22Rv1 (cell line): ENCODE measurements around the gene TOB1.

Experiments used
- H3K27ac ChIP-seq: fragments of 450-650 bp; 2 replicates; pipeline ENCODE4 v1.5.1; 2017
- CTCF ChIP-seq: fragments of 450-650 bp; IDR thresholded peaks from 2 replicates; pipeline ENCODE4 v1.5.1; 2017; ENCODE audit warnings: mild to moderate bottlenecking
- ZFX ChIP-seq: fragments of 450-650 bp; IDR thresholded peaks from 2 replicates; pipeline ENCODE4 v1.6.1; 2017; ENCODE audit warnings: antibody characterized with exemption, borderline replicate concordance

The TOB1 gene

GRCh38 chr17:50816271-50816670 is 49.9 kb downstream of the TOB1 start:
- TF ChIP-seq CTCF, result no peak
- no peak for TF ChIP-seq ZFX
- no peak overlapping the region for H3K27ac ChIP-seq

- H3K27ac ChIP-seq, result no peak overlapping the region
- TF ChIP-seq CTCF, result no peak
- no peak for TF ChIP-seq ZFX
Measured at GRCh38 chr17:50815400-50815799, 50.8 kb downstream of the TOB1 start.

GRCh38 chr17:50813583-50813982 is 52.6 kb downstream of the TOB1 start:
- TF ChIP-seq CTCF, result no peak
- H3K27ac ChIP-seq, result no peak overlapping the region
